HFFc6 (cell line): Measurements from ENCODE around the gene NDUFB7. TPM values are rescaled to one million over a fixed set of nuclear protein-coding genes. Genes with fewer than 3 reads are reported as not detected.

Source experiments
- DNase-seq: peaks from one replicate; pipeline ENCODE4 v3.0.0-alpha.2; 2018
- H3K27ac Mint-ChIP-seq: 2 replicates; pipeline ENCODE4 v1.8.0; 2020; ENCODE audit warnings: mild to moderate bottlenecking, mixed read lengths
- H3K27me3 Mint-ChIP-seq: 2 replicates; pipeline ENCODE4 v1.8.0; 2021; ENCODE audit warnings: mild to moderate bottlenecking, moderate library complexity, mixed read lengths; ENCODE audit not compliant: insufficient read depth
- H3K36me3 Mint-ChIP-seq: 2 replicates; pipeline ENCODE4 v1.8.0; 2021; ENCODE audit warnings: low read depth, mixed read lengths
- H3K4me1 Mint-ChIP-seq: 2 replicates; pipeline ENCODE4 v1.8.0; 2020; ENCODE audit warnings: low read depth, mixed read lengths
- H3K4me3 Mint-ChIP-seq: 2 replicates; pipeline ENCODE4 v1.8.0; 2020; ENCODE audit warnings: mild to moderate bottlenecking, moderate library complexity, mixed read lengths
- H3K9me3 Mint-ChIP-seq: 2 replicates; pipeline ENCODE4 v1.8.0; 2020; ENCODE audit warnings: mild to moderate bottlenecking, mixed read lengths
- total RNA-seq, 6 experiments: library from RNA; stranded (reverse); fragmentation: NEBNext Ultra II Directional; extraction: Animal tissue kit (Norgen Biotek cat#: 25700); gene quantifications; 2 replicates in 1 of 6; 3 replicates in 5 of 6; pipeline ENCODE4 v1.2.3, GENCODE V29; 2021
- TF ChIP-seq, protein P1 (sequence below): fragments of 200-600 bp; sonication (generic); IDR thresholded peaks from 2 replicates; pipeline ENCODE4 v1.5.0; 2021; ENCODE audit warnings: antibody characterized with exemption, mild to moderate bottlenecking

The NDUFB7 gene
- total RNA-seq, 6 experiments from 2014 or later: 167 to 227 (median 199) TPM

GRCh38 chr19:14562660-14563589 lies 8.9 kb downstream of the NDUFB7 start:
- H3K36me3 Mint-ChIP-seq: no peaks in the 10 kb centered on the region
- no peak for DNase-seq
- H3K4me1 Mint-ChIP-seq: no peaks in the 10 kb centered on the region
- TF ChIP-seq, protein P1, sequence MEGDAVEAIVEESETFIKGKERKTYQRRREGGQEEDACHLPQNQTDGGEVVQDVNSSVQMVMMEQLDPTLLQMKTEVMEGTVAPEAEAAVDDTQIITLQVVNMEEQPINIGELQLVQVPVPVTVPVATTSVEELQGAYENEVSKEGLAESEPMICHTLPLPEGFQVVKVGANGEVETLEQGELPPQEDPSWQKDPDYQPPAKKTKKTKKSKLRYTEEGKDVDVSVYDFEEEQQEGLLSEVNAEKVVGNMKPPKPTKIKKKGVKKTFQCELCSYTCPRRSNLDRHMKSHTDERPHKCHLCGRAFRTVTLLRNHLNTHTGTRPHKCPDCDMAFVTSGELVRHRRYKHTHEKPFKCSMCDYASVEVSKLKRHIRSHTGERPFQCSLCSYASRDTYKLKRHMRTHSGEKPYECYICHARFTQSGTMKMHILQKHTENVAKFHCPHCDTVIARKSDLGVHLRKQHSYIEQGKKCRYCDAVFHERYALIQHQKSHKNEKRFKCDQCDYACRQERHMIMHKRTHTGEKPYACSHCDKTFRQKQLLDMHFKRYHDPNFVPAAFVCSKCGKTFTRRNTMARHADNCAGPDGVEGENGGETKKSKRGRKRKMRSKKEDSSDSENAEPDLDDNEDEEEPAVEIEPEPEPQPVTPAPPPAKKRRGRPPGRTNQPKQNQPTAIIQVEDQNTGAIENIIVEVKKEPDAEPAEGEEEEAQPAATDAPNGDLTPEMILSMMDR: no peak
- H3K27ac Mint-ChIP-seq: no peak overlapping the region
- H3K27me3 Mint-ChIP-seq: no peaks in the 10 kb centered on the region; the same call in 1 of the 2 replicates
- no peaks in the 10 kb centered on the region for H3K9me3 Mint-ChIP-seq
- no peak overlapping the region for H3K4me3 Mint-ChIP-seq

GRCh38 chr19:14561847-14562351 lies 10.0 kb downstream of the NDUFB7 start:
- TF ChIP-seq, protein P1: no peak
- H3K27me3 Mint-ChIP-seq: no peaks in the 10 kb centered on the region; the same call in 1 of the 2 replicates
- H3K4me1 Mint-ChIP-seq: no peaks in the 10 kb centered on the region
- H3K4me3 Mint-ChIP-seq: no peak overlapping the region
- H3K36me3 Mint-ChIP-seq: no peaks in the 10 kb centered on the region
- no peaks in the 10 kb centered on the region for H3K9me3 Mint-ChIP-seq
- no peak for DNase-seq
- H3K27ac Mint-ChIP-seq: no peak overlapping the region

DNA sequence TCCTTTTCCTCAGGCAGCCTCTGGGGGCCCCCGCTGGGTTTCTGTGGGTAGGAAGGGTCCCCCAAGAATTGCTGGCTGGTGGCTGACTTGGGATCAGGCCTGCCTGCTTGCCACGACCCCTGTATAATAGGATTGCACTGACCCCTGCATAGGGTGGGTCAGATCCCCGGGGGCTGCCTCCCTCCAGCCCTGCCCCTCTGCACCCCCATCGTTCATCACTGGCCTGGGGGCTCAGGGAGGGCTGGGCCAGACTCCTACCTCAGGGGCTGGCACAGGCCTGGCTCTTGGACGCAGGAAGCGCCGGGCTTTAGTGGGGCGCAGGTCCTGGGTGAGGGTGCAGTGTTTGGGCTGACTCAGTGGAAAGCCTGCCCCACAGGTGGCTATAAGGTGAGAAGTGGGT lies 10.6 kb downstream of the NDUFB7 start:
- H3K27me3 Mint-ChIP-seq: no peaks in the 10 kb centered on the region; the same call in 1 of the 2 replicates
- no peak for DNase-seq
- no peak overlapping the region for H3K4me3 Mint-ChIP-seq
- no peaks in the 10 kb centered on the region for H3K36me3 Mint-ChIP-seq
- peaks cover 6% of the 10 kb centered on the region for H3K4me1 Mint-ChIP-seq
- no peak overlapping the region for H3K27ac Mint-ChIP-seq
- H3K9me3 Mint-ChIP-seq: no peaks in the 10 kb centered on the region
- TF ChIP-seq, protein P1: no peak

DNA sequence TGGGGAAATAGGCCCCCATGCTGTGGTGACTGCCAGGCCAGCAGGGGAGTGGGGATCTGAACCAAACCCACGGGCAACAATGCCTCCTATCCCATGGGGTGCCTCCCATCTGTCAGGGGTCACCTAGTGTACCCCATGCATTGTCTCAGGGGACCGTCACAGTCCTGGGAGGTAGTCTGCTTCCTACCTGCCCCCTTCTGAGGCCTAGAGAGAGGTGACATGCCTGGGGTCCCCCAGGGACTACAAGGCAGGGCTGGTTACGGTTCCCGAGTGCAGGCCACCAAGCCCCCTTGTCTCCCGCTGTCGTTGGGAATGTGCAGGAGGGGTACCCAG lies 11.1 kb downstream of the NDUFB7 start:
- H3K4me1 Mint-ChIP-seq: peaks cover 11% of the 10 kb centered on the region
- no peak overlapping the region for H3K27ac Mint-ChIP-seq
- TF ChIP-seq, protein P1: no peak
- no peak overlapping the region for H3K4me3 Mint-ChIP-seq
- H3K9me3 Mint-ChIP-seq: no peaks in the 10 kb centered on the region
- no peak for DNase-seq
- peaks cover 2% of the 10 kb centered on the region; the same call in 1 of the 2 replicates for H3K27me3 Mint-ChIP-seq
- H3K36me3 Mint-ChIP-seq: no peaks in the 10 kb centered on the region

GRCh38 chr19:14559916-14560775 lies 11.7 kb downstream of the NDUFB7 start:
- no peaks in the 10 kb centered on the region for H3K36me3 Mint-ChIP-seq
- no peak for DNase-seq
- H3K27me3 Mint-ChIP-seq: peaks cover 2% of the 10 kb centered on the region; the same call in 1 of the 2 replicates
- no peak overlapping the region for H3K4me3 Mint-ChIP-seq
- TF ChIP-seq, protein P1: no peak
- H3K9me3 Mint-ChIP-seq: no peaks in the 10 kb centered on the region
- no peak overlapping the region for H3K27ac Mint-ChIP-seq
- peaks cover 14% of the 10 kb centered on the region for H3K4me1 Mint-ChIP-seq
